Gastrocnemius medialis (tissue), 4 donors: ENCODE data around the gene CDC5L.

Source experiments
- POLR2A ChIP-seq, 2 donors: fragments of 450-650 bp; IDR thresholded peaks; one replicate each; pipeline ENCODE4 v1.6.1; 2017; ENCODE audit warnings: antibody characterized with exemption in 2 of 2, mild to moderate bottlenecking in 2 of 2, moderate library complexity in 2 of 2
- TF ChIP-seq, protein P1 (sequence below), 5 experiments: fragments of 450-650 bp in 3 of 5; fragments of 200-600 bp in 2 of 5; sonication (generic) in 2 of 5; IDR thresholded peaks in 4 of 5; conservative IDR thresholded peaks in 1 of 5; 1 replicate in 4 of 5; 2 replicates in 1 of 5; pipeline ENCODE4 v1.5.1; 2016 to 2019; ENCODE audit warnings: antibody characterized with exemption in 5 of 5, mild to moderate bottlenecking in 3 of 5, moderate library complexity in 3 of 5

DNA sequence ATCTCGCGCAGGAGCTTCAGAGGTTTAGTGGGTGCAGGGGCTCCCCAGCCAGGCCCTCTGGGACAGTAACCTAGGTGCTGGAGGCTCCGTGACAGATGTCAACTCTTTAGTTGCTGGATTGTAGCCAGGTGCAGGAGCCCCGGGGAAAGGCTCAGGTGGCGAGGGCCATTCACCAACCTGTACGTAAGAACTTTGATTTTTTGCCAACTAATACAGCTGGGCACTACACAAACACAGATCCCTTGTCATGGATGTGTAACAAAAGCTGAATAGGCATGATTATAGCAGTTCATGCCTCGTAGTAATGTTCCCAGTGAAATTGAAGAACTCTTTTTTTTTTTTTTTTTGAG, 82.6 kb downstream of the CDC5L start:
- TF ChIP-seq, protein P1, sequence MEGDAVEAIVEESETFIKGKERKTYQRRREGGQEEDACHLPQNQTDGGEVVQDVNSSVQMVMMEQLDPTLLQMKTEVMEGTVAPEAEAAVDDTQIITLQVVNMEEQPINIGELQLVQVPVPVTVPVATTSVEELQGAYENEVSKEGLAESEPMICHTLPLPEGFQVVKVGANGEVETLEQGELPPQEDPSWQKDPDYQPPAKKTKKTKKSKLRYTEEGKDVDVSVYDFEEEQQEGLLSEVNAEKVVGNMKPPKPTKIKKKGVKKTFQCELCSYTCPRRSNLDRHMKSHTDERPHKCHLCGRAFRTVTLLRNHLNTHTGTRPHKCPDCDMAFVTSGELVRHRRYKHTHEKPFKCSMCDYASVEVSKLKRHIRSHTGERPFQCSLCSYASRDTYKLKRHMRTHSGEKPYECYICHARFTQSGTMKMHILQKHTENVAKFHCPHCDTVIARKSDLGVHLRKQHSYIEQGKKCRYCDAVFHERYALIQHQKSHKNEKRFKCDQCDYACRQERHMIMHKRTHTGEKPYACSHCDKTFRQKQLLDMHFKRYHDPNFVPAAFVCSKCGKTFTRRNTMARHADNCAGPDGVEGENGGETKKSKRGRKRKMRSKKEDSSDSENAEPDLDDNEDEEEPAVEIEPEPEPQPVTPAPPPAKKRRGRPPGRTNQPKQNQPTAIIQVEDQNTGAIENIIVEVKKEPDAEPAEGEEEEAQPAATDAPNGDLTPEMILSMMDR (IDR thresholded peaks at IDR 0.05 in 4 of 5, conservative IDR thresholded peaks at IDR 0.05 in 1 of 5): peak in 2 of 5 experiments; percentile 12 to 22
- no peak for TF ChIP-seq POLR2A (IDR thresholded peaks at IDR 0.05)
